Upper lobe of right lung (tissue), 1 donor: ENCODE results near the gene THEM4. TPM values are rescaled to one million over a fixed set of nuclear protein-coding genes. Genes with fewer than 3 reads are reported as not detected.
A peak's percentile ranks its signal among the peaks of the same experiment; 100 is the strongest.

Experiments
- ATAC-seq: fragments of 200-7000 bp; cut with Tn5 transposase; one replicate; pipeline ENCODE4 v1.9.1; 2020; ENCODE audit warnings: mild to moderate bottlenecking, moderate library complexity
- DNase-seq: peaks from one replicate; pipeline ENCODE4 v3.0.0-alpha.2; 2020
- H3K27ac ChIP-seq: fragments of 200-600 bp; one replicate; pipeline ENCODE4 v1.8.0; 2022
- H3K27me3 ChIP-seq: fragments of 200-600 bp; one replicate; pipeline ENCODE4 v1.8.0; 2022; ENCODE audit warnings: mild to moderate bottlenecking
- H3K36me3 ChIP-seq: fragments of 200-600 bp; one replicate; pipeline ENCODE4 v1.8.0; 2022
- H3K4me1 ChIP-seq: fragments of 200-600 bp; one replicate; pipeline ENCODE4 v1.8.0; 2022
- H3K4me3 ChIP-seq: fragments of 200-600 bp; one replicate; pipeline ENCODE4 v1.8.0; 2022; ENCODE audit warnings: mild to moderate bottlenecking
- H3K9me3 ChIP-seq: fragments of 200-600 bp; one replicate; pipeline ENCODE4 v1.8.0; 2022
- CTCF ChIP-seq: fragments of 200-600 bp; IDR thresholded peaks from one replicate; pipeline ENCODE4 v1.8.0; 2022; ENCODE audit warnings: antibody characterized with exemption
- intact Hi-C: fragments of 100-400 bp; cut with DNase I; formaldehyde crosslinking; loops from one replicate; pipeline ENCODE4 v1.11.0; 2022
- total RNA-seq: library from RNA; stranded (reverse); fragmentation: NEBNext Ultra II Directional; extraction: Animal tissue kit (Norgen Biotek cat#: 25700); gene quantifications from one replicate; pipeline ENCODE4 v1.2.1, GENCODE V29; 2021
- donor health status: DM: no; HTN: yes; CAD: no; lungs with severe emphysema.

The THEM4 gene
- total RNA-seq, 1 donor from 2014 or later = 14.0 TPM

- DNase-seq = peak; percentile 51
- H3K27ac ChIP-seq = no peak overlapping the region
- peak overlapping the region; percentile 48 for H3K4me3 ChIP-seq
- H3K4me1 ChIP-seq = peaks cover 19% of the 10 kb centered on the region
- H3K27me3 ChIP-seq = peaks cover 26% of the 10 kb centered on the region
- intact Hi-C loops = no loop called here
- no peak for TF ChIP-seq CTCF
- H3K9me3 ChIP-seq = no peaks in the 10 kb centered on the region
- no peak for ATAC-seq
- no peaks in the 10 kb centered on the region for H3K36me3 ChIP-seq
These were observed 68.9 kb downstream of the THEM4 start for GRCh38 chr1:151840421-151840820.

- H3K27me3 ChIP-seq = peaks cover 26% of the 10 kb centered on the region
- no peaks in the 10 kb centered on the region for H3K36me3 ChIP-seq
- no peak for TF ChIP-seq CTCF
- H3K27ac ChIP-seq = peak within 1 kb of the TSS; percentile 72
- H3K9me3 ChIP-seq = no peaks in the 10 kb centered on the region
- H3K4me3 ChIP-seq = peak within 1 kb of the TSS; percentile 48
- intact Hi-C loops = no loop called here
- ATAC-seq (peak; percentile 61), DNase-seq (peak; percentile 73)
- H3K4me1 ChIP-seq = peaks cover 19% of the 10 kb centered on the region
These were observed 69.6 kb downstream of the THEM4 start, which contains the start of gene C2CD4D for GRCh38 chr1:151839457-151840403. Gene C2CD4D (minus strand): TSS chr1:151839820. CDS start chr1:151838989, 831 bp downstream.

GRCh38 chr1:151839082-151839412 is 70.3 kb downstream of the THEM4 start:
- peak overlapping the region; percentile 48 for H3K4me3 ChIP-seq
- TF ChIP-seq CTCF = no peak

GRCh38 chr1:151838222-151839081 is 70.9 kb downstream of the THEM4 start:
- TF ChIP-seq CTCF = no peak
- peak; percentile 34 for ATAC-seq
- intact Hi-C loops = no loop called here
- DNase-seq = peak; percentile 68
- Histone ChIP-seq H3K9me3 (no peaks in the 10 kb centered on the region), H3K27me3 (peaks cover 26% of the 10 kb centered on the region), H3K4me3 (peak overlapping the region; percentile 48), H3K4me1 (peaks cover 19% of the 10 kb centered on the region), H3K36me3 (no peaks in the 10 kb centered on the region), H3K27ac (peak overlapping the region; percentile 17)

More at GRCh38 chr1:151839082-151839412, 70.3 kb downstream of the THEM4 start:
- H3K36me3 ChIP-seq = no peaks in the 10 kb centered on the region
- DNase-seq (no peak), ATAC-seq (no peak)
- no peaks in the 10 kb centered on the region for H3K9me3 ChIP-seq
- peaks cover 19% of the 10 kb centered on the region for H3K4me1 ChIP-seq
- intact Hi-C loops = no loop called here
- H3K27ac ChIP-seq = no peak overlapping the region
- H3K27me3 ChIP-seq = peaks cover 26% of the 10 kb centered on the region

- H3K9me3 ChIP-seq = no peaks in the 10 kb centered on the region
- intact Hi-C loops = no loop called here
- no peak for TF ChIP-seq CTCF
- H3K4me1 ChIP-seq = peaks cover 19% of the 10 kb centered on the region
- peaks cover 26% of the 10 kb centered on the region for H3K27me3 ChIP-seq
- ATAC-seq (no peak), DNase-seq (peak; percentile 65)
- H3K4me3 ChIP-seq = peak overlapping the region; percentile 48
- no peak overlapping the region for H3K27ac ChIP-seq
- H3K36me3 ChIP-seq = no peaks in the 10 kb centered on the region
These were observed 71.5 kb downstream of the THEM4 start for GRCh38 chr1:151837884-151838221.
